Subcutaneous abdominal adipose tissue (tissue), 5 donors: ENCODE results near the gene LATS2.
"Not testable (repeated sequence)": the region's sequence is repeated elsewhere in the genome, so short reads cannot be mapped to it uniquely, and the experiment has no call there.

Experiments used
- H3K27ac ChIP-seq: one replicate; pipeline ENCODE4 v1.7.0; 2013; ENCODE audit warnings: low read depth, mild to moderate bottlenecking, inconsistent platforms, low read length, moderate library complexity
- H3K27me3 ChIP-seq, 5 donors: one replicate each; pipeline ENCODE4 v1.7.0; 2013; ENCODE audit warnings: low read length in 5 of 5, inconsistent platforms in 1 of 5; ENCODE audit not compliant: control insufficient read depth in 5 of 5, insufficient read depth in 4 of 5
- H3K36me3 ChIP-seq, 5 donors: one replicate each; pipeline ENCODE4 v1.7.0; 2013; ENCODE audit warnings: low read length in 5 of 5; ENCODE audit not compliant: control insufficient read depth in 5 of 5, insufficient read depth in 5 of 5
- H3K4me1 ChIP-seq, 5 donors: one replicate each; pipeline ENCODE4 v1.7.0; 2013; ENCODE audit warnings: low read length in 5 of 5, mild to moderate bottlenecking in 3 of 5, moderate library complexity in 1 of 5; ENCODE audit not compliant: control insufficient read depth in 5 of 5, insufficient read depth in 5 of 5
- H3K4me3 ChIP-seq, 5 donors: one replicate each; pipeline ENCODE4 v1.7.0; 2013; ENCODE audit warnings: low read length in 5 of 5, low read depth in 1 of 5
- H3K9ac ChIP-seq, 5 donors: one replicate each; pipeline ENCODE4 v1.7.0; 2013; ENCODE audit warnings: low read length in 5 of 5, mild to moderate bottlenecking in 4 of 5, moderate library complexity in 3 of 5
- H3K9me3 ChIP-seq, 5 donors: one replicate each; pipeline ENCODE4 v1.7.0; 2013; ENCODE audit warnings: low read length in 5 of 5; ENCODE audit not compliant: control insufficient read depth in 5 of 5
- donor health status: healthy.
- donor health status: healthy.
- donor health status: healthy.
- donor health status: healthy.
- donor health status: healthy.

Gene LATS2

DNA sequence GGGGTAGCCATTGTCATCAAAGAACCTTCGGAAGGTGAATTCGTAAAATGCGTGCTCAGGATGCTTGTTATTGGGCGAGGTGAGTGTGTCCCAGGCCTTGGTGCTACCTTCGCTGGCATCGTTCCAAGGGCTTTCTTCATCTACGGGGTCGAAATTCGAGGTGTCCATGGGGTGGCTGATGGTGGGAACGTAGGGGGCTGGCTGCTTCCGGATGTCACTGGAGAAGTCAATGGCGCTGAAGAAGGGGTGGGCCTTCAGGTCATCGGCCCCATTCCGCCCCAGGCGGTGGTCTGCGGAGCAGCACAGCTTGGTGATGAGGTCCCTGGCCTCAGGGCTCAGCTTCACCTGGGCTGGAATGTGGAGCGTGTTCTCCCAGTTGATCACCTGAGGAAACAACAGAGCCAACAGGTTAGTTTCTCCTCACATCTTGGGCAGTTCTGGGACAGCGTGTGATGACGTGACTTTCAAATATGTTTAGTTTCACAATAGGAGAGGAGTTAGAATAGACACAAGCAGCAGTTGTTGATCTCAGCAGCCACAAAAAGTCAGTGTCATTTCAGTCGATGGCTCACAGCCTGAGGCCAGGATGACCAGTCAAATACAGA lies 86.3 kb downstream of the LATS2 start:
- Histone ChIP-seq H3K36me3 (peaks cover 25 to 66% (median 58%) of the 10 kb centered on the region in 5 donors), H3K27me3 (no peaks in the 10 kb centered on the region), H3K4me3 (no peak overlapping the region), H3K9ac (no peak overlapping the region), H3K27ac (no peak overlapping the region), H3K4me1 (no peaks in the 10 kb centered on the region), H3K9me3 (no peaks in the 10 kb centered on the region)

DNA sequence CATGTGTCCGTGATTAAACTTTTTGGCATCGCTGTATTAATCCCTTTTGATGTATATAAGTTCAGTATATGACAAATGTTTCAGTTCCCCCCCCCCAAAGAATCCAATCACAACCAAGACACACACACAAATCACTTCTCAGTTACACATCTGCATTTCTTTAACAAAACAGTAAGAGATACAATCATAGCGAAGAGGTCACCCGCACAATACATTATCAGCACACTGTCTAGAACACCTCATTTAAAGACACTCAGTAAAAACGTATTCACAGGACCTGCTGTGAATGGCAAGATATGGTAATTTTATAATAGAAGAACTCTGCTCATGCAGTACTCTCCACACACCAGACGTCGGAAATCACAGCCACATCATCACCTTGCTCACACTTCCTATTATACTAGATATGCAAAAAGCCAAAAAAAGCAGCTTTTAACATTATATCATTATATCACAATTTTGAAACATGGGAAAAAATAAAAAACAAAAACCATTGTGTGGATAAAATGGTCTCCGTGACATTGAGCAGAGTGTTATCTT lies 87.4 kb downstream of the LATS2 start:
- Histone ChIP-seq H3K27ac (no peak overlapping the region), H3K4me3 (no peak overlapping the region), H3K9ac (no peak overlapping the region)

DNA sequence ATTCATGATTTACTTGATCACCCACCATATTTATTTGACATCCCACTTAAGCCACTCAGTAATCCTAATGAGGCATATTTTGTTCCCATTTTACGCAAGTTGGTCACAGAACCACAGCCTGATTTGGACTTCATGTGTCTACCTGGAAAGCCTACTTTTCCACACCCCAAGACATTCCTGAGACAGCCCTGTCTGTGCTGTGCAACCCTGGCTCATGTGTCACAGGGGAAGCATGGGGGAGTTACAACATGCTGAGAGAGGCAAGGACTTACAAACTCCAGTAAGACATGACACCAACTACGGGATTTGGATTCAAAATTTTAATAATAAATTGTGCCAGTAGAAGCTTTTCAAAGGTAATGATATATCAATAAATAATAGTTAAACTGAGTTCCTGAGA lies 88.7 kb downstream of the LATS2 start:
- Histone ChIP-seq H3K27me3 (no peaks in the 10 kb centered on the region), H3K27ac (no peak overlapping the region), H3K36me3 (peaks cover 25 to 48% (median 42%) of the 10 kb centered on the region in 5 donors), H3K9me3 (no peaks in the 10 kb centered on the region), H3K9ac (no peak overlapping the region), H3K4me3 (no peak overlapping the region), H3K4me1 (no peaks in the 10 kb centered on the region)

More for the DNA sequence above, 87.4 kb downstream of the LATS2 start:
- Histone ChIP-seq H3K27me3 (no peaks in the 10 kb centered on the region), H3K4me1 (no peaks in the 10 kb centered on the region), H3K9me3 (no peaks in the 10 kb centered on the region), H3K36me3 (peaks cover 25 to 55% (median 47%) of the 10 kb centered on the region in 5 donors)

DNA sequence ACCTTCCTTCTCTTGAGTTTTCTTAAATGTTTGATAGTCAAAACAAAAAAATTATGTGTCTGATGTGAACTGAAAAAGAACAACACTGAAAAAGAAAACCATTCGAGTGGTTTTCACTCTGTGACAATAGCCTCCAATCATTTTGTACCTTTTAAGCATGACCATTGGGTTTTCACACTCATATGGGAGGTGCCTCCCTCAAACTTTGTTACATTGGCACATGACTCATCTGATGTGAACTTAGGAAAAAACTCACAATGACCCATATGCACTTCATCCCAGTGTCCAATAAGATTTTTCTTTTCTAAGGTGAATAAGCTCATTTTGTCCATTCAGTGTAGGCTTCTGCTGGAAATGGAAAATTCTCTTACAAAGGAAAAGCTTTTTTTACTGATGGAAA lies 92.2 kb downstream of the LATS2 start:
- H3K9me3 ChIP-seq: no peaks in the 10 kb centered on the region
- no peak overlapping the region for H3K4me3 ChIP-seq
- no peaks in the 10 kb centered on the region for H3K4me1 ChIP-seq
- peaks cover 12 to 20% (median 15%) of the 10 kb centered on the region in 5 donors for H3K36me3 ChIP-seq
- no peak overlapping the region for H3K27ac ChIP-seq
- no peak overlapping the region for H3K9ac ChIP-seq
- no peaks in the 10 kb centered on the region for H3K27me3 ChIP-seq

DNA sequence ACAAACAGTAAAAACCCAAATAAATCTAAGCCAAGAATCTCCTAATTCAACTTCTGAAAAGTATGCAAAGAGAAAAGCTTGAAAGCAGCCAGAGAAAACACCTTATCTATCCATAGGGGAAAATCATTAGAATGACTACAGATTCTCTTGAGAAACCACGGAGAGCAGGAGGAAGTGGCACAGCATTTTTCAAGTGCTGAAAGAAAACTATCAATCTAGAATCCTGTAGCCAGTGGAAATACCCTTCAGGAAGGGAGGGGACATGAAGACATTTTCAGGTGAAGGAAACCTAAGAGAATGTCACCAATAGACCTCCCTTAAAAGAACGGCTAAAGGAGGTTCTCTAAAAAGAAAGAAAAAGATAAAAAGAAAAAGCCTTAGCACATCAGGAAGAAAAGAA lies 92.6 kb downstream of the LATS2 start:
- H3K36me3 ChIP-seq: peaks cover 8 to 15% (median 11%) of the 10 kb centered on the region in 5 donors
- no peak overlapping the region for H3K4me3 ChIP-seq
- no peaks in the 10 kb centered on the region for H3K9me3 ChIP-seq
- no peaks in the 10 kb centered on the region for H3K4me1 ChIP-seq
- H3K27me3 ChIP-seq: no peaks in the 10 kb centered on the region
- no peak overlapping the region for H3K9ac ChIP-seq
- H3K27ac ChIP-seq: no peak overlapping the region

DNA sequence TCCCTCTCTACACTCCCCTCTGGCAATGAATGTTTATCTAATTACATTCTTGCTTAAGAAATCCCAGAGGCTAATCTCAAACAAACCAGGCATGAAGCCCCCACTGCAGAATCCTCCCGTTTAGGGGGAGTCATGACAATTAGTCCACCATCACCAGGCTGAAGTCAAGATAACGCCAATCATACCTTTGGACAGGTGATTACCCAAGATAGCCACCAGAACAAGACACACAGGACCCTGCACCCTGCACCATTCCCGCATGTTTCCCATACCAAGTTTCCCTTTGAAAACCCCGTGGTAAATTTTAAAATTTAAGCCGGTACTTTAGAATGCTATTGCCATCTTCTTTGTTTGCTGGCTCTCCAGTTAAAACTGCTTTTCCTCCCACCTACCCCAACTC lies 94.0 kb downstream of the LATS2 start:
- Histone ChIP-seq H3K27me3 (no peaks in the 10 kb centered on the region), H3K27ac (no peak overlapping the region), H3K9me3 (no peaks in the 10 kb centered on the region), H3K9ac (no peak overlapping the region), H3K36me3 (peaks cover 0 to 2% (median 0%) of the 10 kb centered on the region in 5 donors), H3K4me3 (no peak overlapping the region), H3K4me1 (no peaks in the 10 kb centered on the region)

DNA sequence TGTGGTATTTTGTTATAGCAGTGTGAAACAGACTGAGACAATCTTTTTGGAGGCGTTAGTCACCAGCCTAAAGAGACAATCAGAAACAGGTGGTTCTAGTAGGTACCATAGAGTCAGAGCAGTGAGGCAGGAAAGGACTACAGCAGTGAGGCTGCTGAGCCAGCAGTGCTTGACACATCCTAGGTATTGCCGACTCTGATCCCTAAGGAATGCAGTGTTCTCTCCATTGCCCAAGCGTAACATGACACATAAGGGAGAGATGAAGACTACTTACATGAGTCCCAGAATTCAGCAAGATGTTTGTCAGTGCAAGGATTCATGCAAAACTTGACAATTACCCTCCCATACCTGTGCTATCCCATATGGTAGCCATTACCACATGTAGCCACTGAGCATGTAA lies 96.5 kb downstream of the LATS2 start:
- Histone ChIP-seq H3K4me3 (no peak overlapping the region), H3K36me3 (no peaks in the 10 kb centered on the region), H3K27me3 (no peaks in the 10 kb centered on the region), H3K4me1 (peaks cover 0 to 8% (median 3%) of the 10 kb centered on the region in 5 donors), H3K9me3 (no peaks in the 10 kb centered on the region), H3K9ac (no peak overlapping the region), H3K27ac (no peak overlapping the region)

DNA sequence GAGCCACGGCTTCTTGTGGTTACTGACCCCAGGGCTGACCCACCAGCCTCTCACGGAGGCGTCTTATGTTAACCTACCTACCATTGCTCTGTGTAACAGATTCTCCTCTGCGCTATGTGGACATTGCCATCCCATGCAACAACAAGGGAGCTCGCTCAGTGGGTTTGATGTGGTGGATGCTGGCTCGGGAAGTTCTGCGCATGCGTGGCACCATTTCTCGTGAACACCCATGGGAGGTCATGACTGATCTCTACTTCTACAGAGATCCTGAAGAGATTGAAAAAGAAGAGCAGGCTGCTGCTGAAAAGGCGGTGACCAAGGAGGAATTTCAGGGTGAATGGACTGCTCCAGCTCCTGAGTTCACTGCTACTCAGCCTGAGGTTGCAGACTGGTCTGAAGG lies 99.7 kb downstream of the LATS2 start:
- not testable (repeated sequence) for H3K36me3 ChIP-seq, H3K4me3 ChIP-seq, H3K4me1 ChIP-seq, H3K27me3 ChIP-seq, H3K9ac ChIP-seq, H3K27ac ChIP-seq, H3K9me3 ChIP-seq

DNA sequence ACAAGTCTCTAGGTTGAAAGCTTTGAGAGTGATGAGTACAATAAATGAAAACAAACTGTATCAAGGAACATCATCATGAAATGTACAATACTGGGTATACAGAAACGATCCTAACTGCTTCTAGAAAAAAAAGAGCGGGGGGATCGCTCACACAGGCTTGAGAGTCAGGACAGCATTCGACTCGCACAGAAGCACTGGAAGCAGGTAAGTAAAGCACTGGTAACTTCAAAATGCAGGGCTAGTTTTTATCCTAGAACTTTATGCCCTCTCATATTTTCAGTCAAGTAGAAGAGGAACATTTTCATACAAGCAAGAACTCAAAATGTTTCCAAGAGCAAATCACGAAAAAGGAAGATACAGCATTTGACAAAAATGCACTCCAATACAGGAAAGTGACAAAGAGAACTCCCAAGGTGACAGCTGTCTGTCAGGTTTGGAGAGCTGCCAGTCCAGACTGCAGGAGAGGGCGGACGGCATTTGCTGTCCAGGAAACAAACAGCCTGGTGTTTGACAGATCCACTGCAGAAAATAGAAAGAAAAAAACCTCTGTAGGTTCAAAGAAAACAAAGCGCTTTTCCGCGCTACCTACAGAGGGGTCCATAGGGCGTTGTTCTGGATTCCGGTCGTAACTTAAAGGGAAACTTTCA lies 100.6 kb downstream of the LATS2 start:
- no peaks in the 10 kb centered on the region for H3K36me3 ChIP-seq
- peak overlapping the region in 2 of 5 donors; percentile 18 to 43 for H3K4me3 ChIP-seq
- H3K27me3 ChIP-seq: no peaks in the 10 kb centered on the region
- no peak overlapping the region for H3K9ac ChIP-seq
- H3K9me3 ChIP-seq: no peaks in the 10 kb centered on the region
- H3K4me1 ChIP-seq: peaks cover 0 to 8% (median 3%) of the 10 kb centered on the region in 5 donors
- H3K27ac ChIP-seq: no peak overlapping the region

DNA sequence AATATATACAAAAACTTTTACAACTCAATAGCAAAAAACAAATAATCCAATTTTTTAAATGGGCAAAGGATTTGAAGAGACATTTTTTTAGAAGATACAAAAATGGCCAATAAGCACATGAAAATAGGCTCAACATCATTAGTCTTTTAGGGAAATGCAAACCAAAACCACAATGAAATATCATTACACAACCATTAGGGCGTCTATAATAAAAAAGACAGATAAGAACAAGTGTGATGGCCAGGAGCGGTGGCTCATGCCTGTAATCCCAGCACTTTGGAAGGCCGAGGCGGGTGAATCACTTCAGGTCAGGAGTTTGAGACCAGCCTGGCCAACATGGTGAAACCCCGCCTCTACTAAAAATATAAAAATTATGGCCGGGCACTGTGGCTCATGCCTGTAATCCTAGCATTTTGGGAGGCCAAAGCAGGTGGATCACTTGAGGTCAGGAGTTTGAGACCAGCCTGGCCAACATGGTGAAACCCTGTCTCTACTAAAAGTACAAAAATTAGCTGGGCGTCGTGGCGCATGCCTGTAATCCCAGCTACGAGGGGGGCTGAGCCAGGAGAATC lies 104.3 kb downstream of the LATS2 start:
- not testable (repeated sequence) for H3K4me3 ChIP-seq, H3K27me3 ChIP-seq, H3K9me3 ChIP-seq, H3K4me1 ChIP-seq, H3K36me3 ChIP-seq, H3K9ac ChIP-seq, H3K27ac ChIP-seq
